Measurements from ENCODE around the gene PACS1.

The PACS1 gene

GRCh38 chr11:66281001-66281400, 210.9 kb downstream of the PACS1 start:
- DNase-seq, result no peak

- DNase-seq, result no peak
These were observed 211.8 kb downstream of the PACS1 start for GRCh38 chr11:66281776-66282467.

GRCh38 chr11:66282468-66283455, 212.7 kb downstream of the PACS1 start:
- DNase-seq, result peak; percentile 98

GRCh38 chr11:66283461-66284105, 213.5 kb downstream of the PACS1 start:
- no peak for DNase-seq

GRCh38 chr11:66284526-66285078, 214.5 kb downstream of the PACS1 start:
- DNase-seq, result no peak

GRCh38 chr11:66285250-66285947, 215.3 kb downstream of the PACS1 start:
- DNase-seq, result no peak

GRCh38 chr11:66286699-66287098, 216.6 kb downstream of the PACS1 start:
- DNase-seq, result no peak

- DNase-seq, result no peak
These were observed 217.3 kb downstream of the PACS1 start for GRCh38 chr11:66287211-66287888.

- DNase-seq, result no peak
These were observed 218.0 kb downstream of the PACS1 start for GRCh38 chr11:66287889-66288670.

- DNase-seq, result peak; percentile 100
These were observed 218.8 kb downstream of the PACS1 start, which contains the start of gene YIF1A for GRCh38 chr11:66288671-66289547. TSS of gene YIF1A (minus strand) at chr11:66289143. CDS start at chr11:66288985, 158 bp downstream.

GRCh38 chr11:66289548-66290329, 219.7 kb downstream of the PACS1 start:
- DNase-seq, result no peak

GRCh38 chr11:66290330-66290621, 220.2 kb downstream of the PACS1 start:
- no peak for DNase-seq

GRCh38 chr11:66291303-66291705, 221.2 kb downstream of the PACS1 start:
- DNase-seq, result no peak

GRCh38 chr11:66291706-66292542, 221.9 kb downstream of the PACS1 start, which contains the start of gene TMEM151A:
TSS of gene TMEM151A (plus strand) at chr11:66291894. CDS start at chr11:66292014, 120 bp downstream.
- DNase-seq, result no peak

GRCh38 chr11:66292543-66293332, 222.7 kb downstream of the PACS1 start:
- no peak for DNase-seq

GRCh38 chr11:66293352-66293751, 223.3 kb downstream of the PACS1 start:
- no peak for DNase-seq
